IMR-90 (cell line): Measurements from ENCODE around the gene NGFR. TPM values are rescaled to one million over a fixed set of nuclear protein-coding genes. Genes with fewer than 3 reads are reported as not detected.

Source experiments
- ATAC-seq: fragments of 200-7000 bp; cut with Tn5 transposase; 2 replicates; pipeline ENCODE4 v1.9.1; 2020; ENCODE audit warnings: low read depth, mild to moderate bottlenecking, moderate library complexity
- BruUV-seq: library from RNA; stranded (reverse); fragments of 400-500 nt; replicated peaks from 2 replicates; lab custom pipeline; 2021; lab: Mats Ljungman, UMichigan
- CTCF ChIA-PET: fragments of 300-600 bp; formaldehyde crosslinking; extraction: SDS; loops from one replicate; lab custom pipeline; 2021; ENCODE audit warnings: antibody characterized with exemption; lab: Yijun Ruan, JAX
- POLR2A ChIA-PET: fragments of 300-600 bp; sonication (Branson Sonifier 250); formaldehyde crosslinking; loops from one replicate; lab custom pipeline; 2022; ENCODE audit warnings: antibody characterized with exemption; ENCODE audit not compliant: unreplicated experiment; lab: Charles Lee
- DNase-seq: peaks from one replicate; pipeline ENCODE4 v3.0.0; 2013
- H2AFZ ChIP-seq: replicated peaks from 2 replicates; pipeline ENCODE3; 2013; ENCODE audit warnings: low read length, mild to moderate bottlenecking; ENCODE audit not compliant: poor library complexity
- H2AK5ac ChIP-seq: 2 replicates; pipeline ENCODE4 v1.6.1; 2013; ENCODE audit warnings: low read depth, low read length, inconsistent platforms
- H2AK9ac ChIP-seq: replicated peaks from 2 replicates; pipeline ENCODE3; 2013; ENCODE audit warnings: mild to moderate bottlenecking, low read depth, low read length, moderate library complexity; ENCODE audit not compliant: poor library complexity
- H2BK120ac ChIP-seq: 2 replicates; pipeline ENCODE4 v1.6.1; 2013; ENCODE audit warnings: low read depth, low read length, inconsistent platforms
- H2BK15ac ChIP-seq: 3 replicates; pipeline ENCODE4 v1.6.1; 2013; ENCODE audit warnings: low read depth, low read length, inconsistent platforms
- H2BK20ac ChIP-seq: 2 replicates; pipeline ENCODE4 v1.6.1; 2013; ENCODE audit warnings: low read depth, mild to moderate bottlenecking, inconsistent platforms, low read length, moderate library complexity
- H2BK5ac ChIP-seq: 2 replicates; pipeline ENCODE4 v1.6.1; 2013; ENCODE audit warnings: mild to moderate bottlenecking, low read depth, low read length, inconsistent platforms; ENCODE audit not compliant: poor library complexity, severe bottlenecking
- H3K14ac ChIP-seq: replicated peaks from 2 replicates; pipeline ENCODE4 v1.6.1; 2013; ENCODE audit warnings: low read depth, low read length, inconsistent platforms
- H3K18ac ChIP-seq: 2 replicates; pipeline ENCODE4 v1.6.1; 2013; ENCODE audit warnings: low read depth, low read length, control low read depth
- H3K23ac ChIP-seq: 2 replicates; pipeline ENCODE4 v1.6.1; 2013; ENCODE audit warnings: low read depth, low read length, inconsistent platforms
- H3K27ac ChIP-seq: 2 replicates; pipeline ENCODE4 v1.5.1; 2013; ENCODE audit warnings: mild to moderate bottlenecking, control low read depth, low read length; ENCODE audit not compliant: insufficient read depth
- H3K27me3 ChIP-seq: 2 replicates; pipeline ENCODE4 v1.6.1; 2013; ENCODE audit warnings: low read length; ENCODE audit not compliant: control insufficient read depth, insufficient read depth
- H3K36me3 ChIP-seq: 2 replicates; pipeline ENCODE4 v1.6.1; 2013; ENCODE audit warnings: low read length, mixed read lengths; ENCODE audit not compliant: control insufficient read depth, insufficient read depth
- H3K4ac ChIP-seq: 2 replicates; pipeline ENCODE4 v1.6.1; 2013; ENCODE audit warnings: low read depth, low read length, inconsistent platforms
- H3K4me1 ChIP-seq: 2 replicates; pipeline ENCODE4 v1.6.1; 2013; ENCODE audit warnings: low read length, mixed read lengths; ENCODE audit not compliant: control insufficient read depth, insufficient read depth
- H3K4me2 ChIP-seq: 2 replicates; pipeline ENCODE4 v1.6.1; 2013; ENCODE audit warnings: low read depth, mild to moderate bottlenecking, control low read depth, low read length, moderate library complexity
- H3K4me3 ChIP-seq: 2 replicates; pipeline ENCODE4 v1.5.1; 2013; ENCODE audit warnings: low read depth, mild to moderate bottlenecking, control low read depth, low read length, moderate library complexity; ENCODE audit not compliant: insufficient read depth
- H3K56ac ChIP-seq: 2 replicates; pipeline ENCODE4 v1.6.1; 2013; ENCODE audit warnings: low read length, inconsistent platforms; ENCODE audit not compliant: insufficient read depth; ENCODE audit errors: extremely low read depth
- H3K79me1 ChIP-seq, 2 experiments: 2 replicates each; pipeline ENCODE4 v1.6.1; 2013; ENCODE audit warnings: low read length in 2 of 2, inconsistent platforms in 1 of 2, low read depth in 1 of 2
- H3K9ac ChIP-seq: 2 replicates; pipeline ENCODE4 v1.6.1; 2013; ENCODE audit warnings: low read depth, low read length, control low read depth
- H3K9me1 ChIP-seq: 2 replicates; pipeline ENCODE4 v1.6.1; 2013; ENCODE audit warnings: low read length, inconsistent platforms; ENCODE audit not compliant: insufficient read depth
- H3K9me3 ChIP-seq: 2 replicates; pipeline ENCODE4 v1.6.1; 2013; ENCODE audit warnings: low read length; ENCODE audit not compliant: control insufficient read depth, insufficient read depth
- H4K20me1 ChIP-seq: 2 replicates; pipeline ENCODE4 v1.6.1; 2013; ENCODE audit warnings: low read length, inconsistent platforms; ENCODE audit not compliant: insufficient read depth
- H4K5ac ChIP-seq: 2 replicates; pipeline ENCODE4 v1.6.1; 2013; ENCODE audit warnings: mild to moderate bottlenecking, low read depth, low read length, control low read depth
- H4K8ac ChIP-seq, 2 experiments: 2 replicates each; pipeline ENCODE4 v1.6.1; 2013; ENCODE audit warnings: low read depth in 2 of 2, low read length in 2 of 2, control low read depth in 1 of 2, inconsistent platforms in 1 of 2
- H4K91ac ChIP-seq: 2 replicates; pipeline ENCODE4 v1.6.1; 2013; ENCODE audit warnings: low read depth, low read length, inconsistent platforms; ENCODE audit not compliant: insufficient read depth
- BHLHE40 ChIP-seq: fragments of 150-350 bp; IDR thresholded peaks from 2 replicates; pipeline ENCODE4 v1.6.1; 2016; ENCODE audit warnings: mild to moderate bottlenecking, low read depth, low read length
- CEBPB ChIP-seq: IDR thresholded peaks from 2 replicates; pipeline ENCODE4 v1.6.1; 2012; ENCODE audit warnings: low read depth, low read length, improper control_type of control experiment
- CHD1 ChIP-seq: IDR thresholded peaks from 2 replicates; pipeline ENCODE4 v1.6.1; 2012; ENCODE audit warnings: low read depth, low read length, improper control_type of control experiment
- FOS ChIP-seq: fragments of 150-350 bp; IDR thresholded peaks from 2 replicates; pipeline ENCODE4 v1.6.1; 2016; ENCODE audit warnings: low read depth, low read length
- MAFK ChIP-seq: IDR thresholded peaks from 2 replicates; pipeline ENCODE4 v1.6.1; 2012; ENCODE audit warnings: low read depth, low read length, improper control_type of control experiment
- MAZ ChIP-seq: IDR thresholded peaks from 2 replicates; pipeline ENCODE4 v1.6.1; 2012; ENCODE audit warnings: low read depth, mild to moderate bottlenecking, low read length, improper control_type of control experiment, moderate library complexity, borderline replicate concordance
- RFX5 ChIP-seq: IDR thresholded peaks from 2 replicates; pipeline ENCODE4 v1.8.0; 2012; ENCODE audit warnings: low read depth, mild to moderate bottlenecking, low read length, moderate library complexity
- WGBS, 2 experiments: methylation state at CpG; one replicate each; pipeline versions ENCODE4 v1.1.5 to v1.1.7; 2013; ENCODE audit warnings: missing lambda C conversion rate in 2 of 2; ENCODE audit not compliant: insufficient read length in 1 of 2; ENCODE audit errors: extremely low coverage in 2 of 2; 5-methylcytosine and 5-hydroxymethylcytosine counted together
- dilution Hi-C: fragments of 300-500 bp; cut with HindIII; formaldehyde crosslinking; loops from one replicate; pipeline ENCODE4 v1.14.3; 2018; ENCODE audit warnings: low sequenced_read_pairs; ENCODE audit not compliant: unreplicated experiment
- in situ Hi-C: fragments of 300-500 bp; cut with MboI; formaldehyde crosslinking; loops from 3 replicates; pipeline ENCODE4 v1.14.3; 2019; ENCODE audit warnings: low sequenced_read_pairs, inconsistent platforms, mixed read lengths
- intact Hi-C: fragments of 100-400 bp; cut with micrococcal nuclease; formaldehyde crosslinking; loops from 2 replicates; pipeline ENCODE4 v1.10.0; 2022
- polyA plus RNA-seq, 3 experiments: library from polyadenylated mRNA; depleted of rRNA; stranded (reverse); fragments of >200 nt; gene quantifications; 2 replicates each; pipeline ENCODE4 v1.2.3, GENCODE V29; 2012; ENCODE audit warnings: low replicate concordance in 1 of 3
- total RNA-seq: library from RNA; depleted of rRNA; stranded (reverse); fragments of >200 nt; gene quantifications from 2 replicates; pipeline ENCODE4 v1.2.3, GENCODE V29; 2012
- TF ChIP-seq, protein P1 (sequence below): conservative IDR thresholded peaks from 2 replicates; pipeline ENCODE4 v1.5.1; 2012; ENCODE audit warnings: mild to moderate bottlenecking, low read depth, low read length, improper control_type of control experiment

Gene NGFR
- total and polyA plus RNA-seq, 2 of the 4 experiments (the other 2 are of a cell fraction), result 0.15 to 0.18 TPM

DNA sequence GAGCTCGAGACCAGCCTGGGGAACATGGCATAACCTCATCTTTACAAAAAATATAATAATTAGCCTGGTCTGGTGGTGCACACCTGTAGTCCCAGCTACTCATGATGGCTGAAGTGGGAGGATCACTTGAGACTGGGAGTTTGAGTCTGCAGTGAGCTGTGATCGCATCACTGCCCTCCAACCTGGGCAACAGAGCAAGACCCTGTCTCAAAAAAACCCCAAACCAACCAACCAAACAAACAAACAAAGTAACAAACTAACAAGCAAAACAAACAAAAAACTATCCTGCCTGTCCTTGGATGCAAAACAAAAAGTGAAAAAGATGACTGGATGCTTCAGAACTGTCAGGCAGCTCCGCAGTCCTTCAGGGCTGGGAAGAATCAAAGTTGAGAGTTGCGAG is 5.7 kb upstream of the NGFR start:
- no peak overlapping the region for H4K8ac ChIP-seq
- no peak overlapping the region for H3K4me3 ChIP-seq
- H3K14ac ChIP-seq, result no peak overlapping the region
- H3K9ac ChIP-seq, result no peak overlapping the region
- H3K18ac ChIP-seq, result no peak overlapping the region
- no peaks in the 10 kb centered on the region for H3K79me1 ChIP-seq
- in situ Hi-C loops (no loop called here), dilution Hi-C loops (no loop called here), intact Hi-C loops (no loop called here)
- no peak overlapping the region for H3K4ac ChIP-seq
- H3K9me1 ChIP-seq, result no peaks in the 10 kb centered on the region
- no peak overlapping the region for H3K56ac ChIP-seq
- BruUV-seq, result no TSS peak
- H3K4me2 ChIP-seq, result no peak overlapping the region
- H2BK5ac ChIP-seq, result no peak overlapping the region
- WGBS, 2 experiments, result 80% methylated on average over 2 of the region's 4 CpGs; no CpG with 5 or more reads in 1 of the 2 experiments
- DNase-seq, result no peak
- H3K27me3 ChIP-seq, result peaks cover 86% of the 10 kb centered on the region
- H4K91ac ChIP-seq, result no peak overlapping the region
- no peaks in the 10 kb centered on the region for H3K4me1 ChIP-seq
- CTCF ChIA-PET, result no interaction called here
- H3K36me3 ChIP-seq, result no peaks in the 10 kb centered on the region
- H2BK20ac ChIP-seq, result no peak overlapping the region
- no peak for ATAC-seq
- no peak overlapping the region for H2AK9ac ChIP-seq
- POLR2A ChIA-PET, result no interaction called here
- H4K5ac ChIP-seq, result no peak overlapping the region
- no peaks in the 10 kb centered on the region for H3K9me3 ChIP-seq
- no peak overlapping the region for H2AK5ac ChIP-seq
- H3K27ac ChIP-seq, result no peak overlapping the region
- H2AFZ ChIP-seq, result no peak overlapping the region
- H2BK120ac ChIP-seq, result no peak overlapping the region
- TF ChIP-seq MAFK (no peak), MAZ (no peak), FOS (no peak), CEBPB (no peak), RFX5 (no peak), BHLHE40 (no peak), CHD1 (no peak)
- TF ChIP-seq, protein P1, sequence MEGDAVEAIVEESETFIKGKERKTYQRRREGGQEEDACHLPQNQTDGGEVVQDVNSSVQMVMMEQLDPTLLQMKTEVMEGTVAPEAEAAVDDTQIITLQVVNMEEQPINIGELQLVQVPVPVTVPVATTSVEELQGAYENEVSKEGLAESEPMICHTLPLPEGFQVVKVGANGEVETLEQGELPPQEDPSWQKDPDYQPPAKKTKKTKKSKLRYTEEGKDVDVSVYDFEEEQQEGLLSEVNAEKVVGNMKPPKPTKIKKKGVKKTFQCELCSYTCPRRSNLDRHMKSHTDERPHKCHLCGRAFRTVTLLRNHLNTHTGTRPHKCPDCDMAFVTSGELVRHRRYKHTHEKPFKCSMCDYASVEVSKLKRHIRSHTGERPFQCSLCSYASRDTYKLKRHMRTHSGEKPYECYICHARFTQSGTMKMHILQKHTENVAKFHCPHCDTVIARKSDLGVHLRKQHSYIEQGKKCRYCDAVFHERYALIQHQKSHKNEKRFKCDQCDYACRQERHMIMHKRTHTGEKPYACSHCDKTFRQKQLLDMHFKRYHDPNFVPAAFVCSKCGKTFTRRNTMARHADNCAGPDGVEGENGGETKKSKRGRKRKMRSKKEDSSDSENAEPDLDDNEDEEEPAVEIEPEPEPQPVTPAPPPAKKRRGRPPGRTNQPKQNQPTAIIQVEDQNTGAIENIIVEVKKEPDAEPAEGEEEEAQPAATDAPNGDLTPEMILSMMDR, result no peak
- H4K20me1 ChIP-seq, result no peaks in the 10 kb centered on the region
- no peak overlapping the region for H2BK15ac ChIP-seq
- no peak overlapping the region for H3K23ac ChIP-seq
